Measurements from ENCODE around the gene ZNF207. TPM values are rescaled to one million over a fixed set of nuclear protein-coding genes. Genes with fewer than 3 reads are reported as not detected.

Gene ZNF207
- total and polyA plus RNA-seq, 10 of the 15 experiments (the other 5 are each of a cell fraction or from before 2014, with no cell fraction given) = 156 to 348 (median 205) TPM

- no peak for ATAC-seq
- CTCF ChIA-PET = interaction anchor here (0.6 to 9.3 kb wide), 7 partner anchors 10 to 320 kb away, joined by 3 to 54 read pairs (median 5); partner anchors contain the start of gene PSMD11
- in situ Hi-C loops (cut with MboI) = no loop called here
- TF ChIP-seq NKRF (conservative IDR thresholded peaks at IDR 0.05) (no peak), TCF12 (IDR thresholded peaks at IDR 0.05; ENCODE audit: low read depth, low read length) (no peak), GATAD2B (conservative IDR thresholded peaks at IDR 0.05; ENCODE audit: low read depth) (no peak), MTA2 (IDR thresholded peaks at IDR 0.05; ENCODE audit: low read depth) (no peak), CEBPB (IDR thresholded peaks at IDR 0.05; ENCODE audit: borderline replicate concordance in 1 of 2, low read depth in 2 of 2, low read length in 2 of 2) (no peak), E2F8 (IDR thresholded peaks at IDR 0.05; ENCODE audit: low read depth, partially characterized antibody) (no peak), E2F4 (IDR thresholded peaks at IDR 0.05; ENCODE audit: low read depth, low read length) (no peak), NBN (IDR thresholded peaks at IDR 0.05) (no peak), ATF2 (IDR thresholded peaks at IDR 0.05; ENCODE audit: low read length) (no peak), ZBTB33 (IDR thresholded peaks at IDR 0.05) (no peak), JUND (IDR thresholded peaks at IDR 0.05; ENCODE audit: low read depth, low read length) (no peak), ZNF24 (IDR thresholded peaks at IDR 0.05) (no peak)
Observed at GRCh38 chr17:32330147-32330546, 19.8 kb upstream of the ZNF207 start.

More at GRCh38 chr17:32330147-32330546, 19.8 kb upstream of the ZNF207 start:
- RAD21 ChIA-PET (ENCODE audit: unreplicated experiment) = interaction anchor here (0.6 to 1.0 kb wide), 2 partner anchors 76 to 536 kb away, joined by 4 to 5 read pairs; no protein-coding TSS in a partner anchor
- FAIRE-seq = no peak
- Histone ChIP-seq H3K9ac (ENCODE audit: control insufficient read depth, insufficient read depth, low read length) (no peak overlapping the region), H3K27me3 (replicated peaks in 1 of 2; ENCODE audit: control insufficient read depth in 2 of 2, insufficient read depth in 2 of 2, low read length in 1 of 2) (no peaks in the 10 kb centered on the region), H3K4me2 (ENCODE audit: control insufficient read depth, insufficient read depth) (no peak overlapping the region), H3K4me1 (ENCODE audit: control insufficient read depth, insufficient read depth, low read length) (no peaks in the 10 kb centered on the region; the same call in 1 of the 2 replicates), H3K9me3 (replicated peaks; ENCODE audit: control insufficient read depth, insufficient read depth, low read length) (no peaks in the 10 kb centered on the region), H3K27ac (ENCODE audit: control insufficient read depth, insufficient read depth) (no peak overlapping the region), H3K79me2 (ENCODE audit: control insufficient read depth, insufficient read depth, low read length) (no peaks in the 10 kb centered on the region), H2AFZ (ENCODE audit: control insufficient read depth, low read depth, low read length) (no peak overlapping the region), H4K20me1 (ENCODE audit: control insufficient read depth, insufficient read depth) (no peaks in the 10 kb centered on the region), H3K4me3 (no peak overlapping the region), H3K36me3 (ENCODE audit: control insufficient read depth in 2 of 2, insufficient read depth in 2 of 2, low read length in 1 of 2) (peaks cover 0 to 2% of the 10 kb centered on the region in 2 experiments; a peak in 2 of 4 replicates)
- BruUV-seq (replicated peaks) = no TSS peak
- no peak for DNase-seq (ENCODE audit: low read depth, low spot score)
- SMC1A ChIA-PET (ENCODE audit: uncharacterized antibody, unreplicated experiment) = interaction anchor here (1.8 to 3.8 kb wide), 3 partner anchors 10 to 13 kb away, joined by 3 to 21 read pairs (median 4); no protein-coding TSS in a partner anchor
- intact Hi-C loops (cut with micrococcal nuclease; ENCODE audit: unreplicated experiment) = no loop called here
- POLR2A ChIA-PET = interaction anchor here (1.2 kb wide), 1 partner anchor 10 kb away, joined by 4 read pairs; no protein-coding TSS in a partner anchor
- WGBS (ENCODE audit: insufficient coverage, insufficient replicate concordance, low lambda C conversion rate, missing lambda C conversion rate) = 37% methylated on average over 3 of the region's 3 CpGs
